ENCODE results near the gene ADAT1. TPM values are rescaled to one million over a fixed set of nuclear protein-coding genes. Genes with fewer than 3 reads are reported as not detected.

The ADAT1 gene
- total RNA-seq, 2 experiments from 2014 or later, result 50.7 to 56.0 TPM

DNA sequence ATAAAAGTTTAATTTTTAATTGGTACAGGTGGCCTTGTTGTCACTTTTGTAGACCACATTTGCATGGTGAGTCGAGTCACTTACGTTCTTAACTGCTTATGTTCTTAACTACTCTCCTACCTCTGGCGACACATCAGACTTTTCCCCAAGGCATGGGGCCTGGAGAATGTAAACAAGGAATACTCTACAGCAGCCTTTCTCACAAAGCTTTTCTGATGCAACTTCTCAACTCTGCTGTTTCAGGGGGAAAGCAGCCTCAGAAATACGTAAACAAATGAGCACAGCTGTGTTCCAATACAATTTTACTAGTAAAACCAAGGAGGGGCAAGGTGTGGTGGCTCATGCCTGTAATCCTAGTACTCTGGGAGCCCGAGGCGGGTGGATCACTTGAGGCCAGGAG is 17.5 kb upstream of the ADAT1 start:
- Mint-ChIP-seq H3K4me1 (peaks cover 37% of the 10 kb centered on the region), H3K27me3 (no peaks in the 10 kb centered on the region), H3K4me3 (no peak overlapping the region), H3K36me3 (ENCODE audit: low read depth) (peaks cover 83% of the 10 kb centered on the region), H3K9me3 (no peaks in the 10 kb centered on the region), H3K27ac (no peak overlapping the region)
- no peak for DNase-seq
- ChIA-PET CTCF (no interaction called here), POLR2A (interaction anchor here (1.2 to 2.9 kb wide), 2 partner anchors 13 to 18 kb away, joined by 5 to 11 read pairs; partner anchors contain the start of gene ADAT1)

GRCh38 chr16:75635036-75635435 is 12.0 kb upstream of the ADAT1 start:
- CTCF ChIA-PET, result no interaction called here
- Mint-ChIP-seq H3K36me3 (ENCODE audit: low read depth) (peaks cover 81% of the 10 kb centered on the region), H3K4me3 (no peak overlapping the region), H3K4me1 (peaks cover 11% of the 10 kb centered on the region), H3K27me3 (no peaks in the 10 kb centered on the region), H3K27ac (no peak overlapping the region), H3K9me3 (no peaks in the 10 kb centered on the region)
- POLR2A ChIA-PET, result interaction anchor here (3.9 to 4.7 kb wide), 2 partner anchors 12 to 13 kb away, joined by 21 to 27 read pairs; partner anchors contain the start of genes ADAT1, KARS1 and TERF2IP
- no peak for DNase-seq

DNA sequence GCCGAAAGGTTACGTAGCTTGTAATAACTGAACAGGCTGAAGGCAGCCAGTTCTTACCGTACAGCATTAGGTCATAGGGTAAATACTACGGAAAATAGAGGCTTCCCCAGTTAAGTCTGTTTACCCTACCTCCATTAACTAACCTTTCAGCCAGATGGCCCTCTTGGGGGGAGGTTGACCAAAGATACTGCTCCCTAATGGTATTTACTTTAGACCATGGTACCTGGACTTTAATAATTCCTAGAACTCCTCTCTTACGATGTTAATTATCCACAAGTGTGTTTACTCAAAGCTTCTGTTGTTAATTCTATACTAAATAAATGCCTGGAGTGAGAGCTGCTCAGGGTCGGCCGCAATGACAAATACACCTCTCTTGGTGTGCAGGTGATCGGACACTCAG is 9.8 kb upstream of the ADAT1 start:
- Mint-ChIP-seq H3K27me3 (no peaks in the 10 kb centered on the region), H3K4me3 (no peak overlapping the region), H3K36me3 (ENCODE audit: low read depth) (peaks cover 86% of the 10 kb centered on the region), H3K4me1 (peaks cover 27% of the 10 kb centered on the region), H3K27ac (no peak overlapping the region), H3K9me3 (no peaks in the 10 kb centered on the region)
- DNase-seq, result no peak
- CTCF ChIA-PET, result interaction anchor here (1.1 kb wide), 1 partner anchor 12 kb away, joined by 3 read pairs; no protein-coding TSS in a partner anchor
- POLR2A ChIA-PET, result interaction anchor here (1.4 to 7.5 kb wide), 4 partner anchors 9 to 15 kb away, joined by 3 to 46 read pairs (median 12); partner anchors contain the start of genes ADAT1, KARS1 and TERF2IP

- no peaks in the 10 kb centered on the region for H3K27me3 Mint-ChIP-seq
- H3K27ac Mint-ChIP-seq, result no peak overlapping the region
- H3K9me3 Mint-ChIP-seq, result no peaks in the 10 kb centered on the region
- peaks cover 44% of the 10 kb centered on the region for H3K4me1 Mint-ChIP-seq
- ChIA-PET POLR2A (interaction anchor here (0.6 to 7.5 kb wide), 2 partner anchors 18 to 235 kb away, joined by 3 to 46 read pairs; partner anchors contain the start of genes KARS1 and TERF2IP), CTCF (no interaction called here)
- DNase-seq, result no peak
- no peak overlapping the region for H3K4me3 Mint-ChIP-seq
- H3K36me3 Mint-ChIP-seq (ENCODE audit: low read depth), result peaks cover 86% of the 10 kb centered on the region
Measured at GRCh38 chr16:75630052-75630451, 7.0 kb upstream of the ADAT1 start.

- Mint-ChIP-seq H3K9me3 (no peaks in the 10 kb centered on the region), H3K4me1 (peaks cover 49% of the 10 kb centered on the region), H3K4me3 (no peak overlapping the region), H3K27me3 (no peaks in the 10 kb centered on the region), H3K27ac (peak overlapping the region; percentile 75), H3K36me3 (ENCODE audit: low read depth) (peaks cover 84% of the 10 kb centered on the region)
- DNase-seq, result no peak
- CTCF ChIA-PET, result no interaction called here
- POLR2A ChIA-PET, result interaction anchor here (7.5 kb wide), 1 partner anchor 19 kb away, joined by 46 read pairs; the partner anchor contains the start of genes KARS1 and TERF2IP
Measured at GRCh38 chr16:75629132-75629531, 6.1 kb upstream of the ADAT1 start.

DNA sequence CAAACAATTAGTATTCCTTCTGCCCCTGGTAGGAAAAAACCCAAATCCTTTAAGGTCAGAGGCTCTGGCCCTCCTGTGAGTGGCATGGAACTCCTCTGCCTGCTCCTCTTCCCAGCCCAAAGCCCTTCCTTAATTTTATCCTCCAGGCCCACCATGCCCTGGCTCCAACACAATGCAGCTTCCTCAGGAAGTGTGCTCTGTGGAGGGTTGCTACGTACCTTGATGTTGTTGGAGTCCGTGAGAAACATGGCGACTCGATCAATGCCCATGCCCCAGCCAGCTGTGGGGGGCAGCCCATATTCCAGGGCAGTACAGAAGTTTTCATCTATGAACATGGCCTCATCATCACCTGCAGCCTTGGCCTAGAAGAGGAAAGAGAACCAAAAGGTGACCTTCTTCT is 5.3 kb upstream of the ADAT1 start:
- DNase-seq, result no peak
- Mint-ChIP-seq H3K4me1 (peaks cover 52% of the 10 kb centered on the region), H3K27me3 (no peaks in the 10 kb centered on the region), H3K27ac (peak overlapping the region; percentile 86), H3K9me3 (no peaks in the 10 kb centered on the region), H3K36me3 (ENCODE audit: low read depth) (peaks cover 77% of the 10 kb centered on the region), H3K4me3 (no peak overlapping the region)
- CTCF ChIA-PET, result interaction anchor here (1.1 kb wide), 1 partner anchor 9 kb away, joined by 4 read pairs; no protein-coding TSS in a partner anchor
- POLR2A ChIA-PET, result interaction anchor here (0.8 to 7.5 kb wide), 4 partner anchors 11 to 20 kb away, joined by 3 to 46 read pairs (median 4); partner anchors contain the start of genes KARS1 and TERF2IP

GRCh38 chr16:75627851-75628250 is 4.8 kb upstream of the ADAT1 start:
- no peak for DNase-seq
- H3K9me3 Mint-ChIP-seq, result no peaks in the 10 kb centered on the region
- H3K36me3 Mint-ChIP-seq (ENCODE audit: low read depth), result peaks cover 73% of the 10 kb centered on the region
- H3K4me1 Mint-ChIP-seq, result peaks cover 53% of the 10 kb centered on the region
- no peaks in the 10 kb centered on the region for H3K27me3 Mint-ChIP-seq
- ChIA-PET POLR2A (interaction anchor here (0.8 to 7.5 kb wide), 4 partner anchors 11 to 20 kb away, joined by 3 to 46 read pairs (median 4); partner anchors contain the start of genes KARS1 and TERF2IP), CTCF (interaction anchor here (1.1 kb wide), 1 partner anchor 10 kb away, joined by 4 read pairs; no protein-coding TSS in a partner anchor)
- H3K4me3 Mint-ChIP-seq, result no peak overlapping the region
- peak overlapping the region; percentile 86 for H3K27ac Mint-ChIP-seq

DNA sequence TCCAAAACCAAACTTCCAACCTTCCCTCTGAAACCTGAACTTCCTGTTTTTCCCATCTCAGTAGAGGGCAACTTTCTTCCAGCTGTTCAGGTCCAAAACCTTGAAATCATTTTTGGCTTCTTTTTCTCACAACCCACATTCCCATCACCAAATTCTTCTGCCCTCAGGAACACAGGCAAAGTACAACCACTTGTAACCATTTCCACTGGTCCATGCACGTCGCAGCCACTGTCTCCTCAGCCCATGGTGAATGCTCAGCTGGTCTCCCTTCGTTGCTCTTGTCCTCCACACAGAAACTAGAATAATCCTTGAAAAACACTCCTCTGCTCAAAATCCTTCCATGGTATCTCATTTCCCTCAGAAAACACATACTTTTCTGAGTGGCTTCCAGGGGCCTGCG is 3.7 kb upstream of the ADAT1 start:
- Mint-ChIP-seq H3K36me3 (ENCODE audit: low read depth) (peaks cover 67% of the 10 kb centered on the region), H3K4me3 (no peak overlapping the region), H3K4me1 (peaks cover 60% of the 10 kb centered on the region), H3K9me3 (no peaks in the 10 kb centered on the region), H3K27ac (peak overlapping the region; percentile 86), H3K27me3 (no peaks in the 10 kb centered on the region)
- no peak for DNase-seq
- ChIA-PET POLR2A (interaction anchor here (1.2 to 2.1 kb wide), 2 partner anchors 16 to 21 kb away, joined by 4 to 19 read pairs; partner anchors contain the start of genes KARS1 and TERF2IP), CTCF (no interaction called here)

DNA sequence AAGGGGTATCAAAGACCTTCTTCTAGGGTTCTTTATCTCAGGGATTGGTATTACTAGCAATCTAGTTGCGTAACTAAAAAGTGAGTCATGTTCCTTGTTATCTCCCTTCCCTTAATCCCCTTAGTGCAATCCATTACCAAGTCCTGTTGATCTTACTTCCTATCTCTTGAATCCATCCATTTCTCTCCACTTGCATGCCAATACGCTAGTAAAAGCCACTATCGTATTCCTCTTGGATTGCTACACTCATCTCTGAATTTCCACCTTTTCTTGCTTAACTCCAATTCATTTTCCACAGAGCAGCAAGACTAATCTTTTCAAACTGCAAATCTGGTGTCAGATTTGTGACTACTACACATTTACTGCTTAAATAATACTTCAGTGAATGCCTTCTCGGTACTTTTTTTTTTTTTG is 1.8 kb upstream of the ADAT1 start:
- Mint-ChIP-seq H3K4me3 (no peak overlapping the region), H3K4me1 (peaks cover 77% of the 10 kb centered on the region)
- CTCF ChIA-PET, result no interaction called here

DNA sequence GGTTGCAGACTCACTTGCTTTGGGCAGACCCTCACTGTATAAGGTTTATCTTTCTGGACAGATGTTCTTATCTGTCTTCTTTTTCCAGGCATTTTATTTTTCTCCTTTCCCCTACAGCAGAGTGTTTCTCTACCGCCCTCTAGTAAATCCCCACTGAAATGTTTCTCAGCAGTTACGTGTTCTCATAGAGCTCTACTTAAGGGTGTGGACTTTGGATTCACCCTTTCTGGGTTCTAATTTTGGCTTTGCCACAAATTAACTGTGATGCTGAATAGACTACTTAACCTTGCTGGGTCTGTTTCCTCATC is 2.0 kb downstream of the ADAT1 start:
- H3K27me3 Mint-ChIP-seq, result no peaks in the 10 kb centered on the region

More for the DNA sequence above, 1.8 kb upstream of the ADAT1 start:
- no peak for DNase-seq
- H3K27me3 Mint-ChIP-seq, result no peaks in the 10 kb centered on the region
- no peak overlapping the region for H3K27ac Mint-ChIP-seq
- no peaks in the 10 kb centered on the region for H3K9me3 Mint-ChIP-seq
- H3K36me3 Mint-ChIP-seq (ENCODE audit: low read depth), result peaks cover 58% of the 10 kb centered on the region
- POLR2A ChIA-PET, result interaction anchor here (2.1 kb wide), 1 partner anchor 23 kb away, joined by 19 read pairs; the partner anchor contains the start of genes KARS1 and TERF2IP

GRCh38 chr16:75620326-75621169 is 2.5 kb downstream of the ADAT1 start:
- POLR2A ChIA-PET, result interaction anchor here (1.3 to 7.3 kb wide), 5 partner anchors 20 to 64 kb away, joined by 3 to 184 read pairs (median 20); partner anchors contain the start of genes GABARAPL2, KARS1, TERF2IP and TMEM231

More for the DNA sequence above, 2.0 kb downstream of the ADAT1 start:
- H3K9me3 Mint-ChIP-seq, result no peaks in the 10 kb centered on the region
- POLR2A ChIA-PET, result interaction anchor here (1.1 to 7.3 kb wide), 7 partner anchors 10 to 64 kb away, joined by 3 to 184 read pairs (median 20); partner anchors contain the start of genes GABARAPL2, KARS1, TERF2IP and TMEM231
- H3K4me3 Mint-ChIP-seq, result peak overlapping the region; percentile 18
- H3K36me3 Mint-ChIP-seq (ENCODE audit: low read depth), result peaks cover 45% of the 10 kb centered on the region
- peaks cover 67% of the 10 kb centered on the region for H3K4me1 Mint-ChIP-seq
- H3K27ac Mint-ChIP-seq, result peak overlapping the region; percentile 94
- CTCF ChIA-PET, result interaction anchor here (0.7 to 3.5 kb wide), 13 partner anchors 15 to 422 kb away, joined by 3 to 30 read pairs (median 4); partner anchors contain the start of genes GABARAPL2, KARS1, TERF2IP and TMEM170A
- no peak for DNase-seq

DNA sequence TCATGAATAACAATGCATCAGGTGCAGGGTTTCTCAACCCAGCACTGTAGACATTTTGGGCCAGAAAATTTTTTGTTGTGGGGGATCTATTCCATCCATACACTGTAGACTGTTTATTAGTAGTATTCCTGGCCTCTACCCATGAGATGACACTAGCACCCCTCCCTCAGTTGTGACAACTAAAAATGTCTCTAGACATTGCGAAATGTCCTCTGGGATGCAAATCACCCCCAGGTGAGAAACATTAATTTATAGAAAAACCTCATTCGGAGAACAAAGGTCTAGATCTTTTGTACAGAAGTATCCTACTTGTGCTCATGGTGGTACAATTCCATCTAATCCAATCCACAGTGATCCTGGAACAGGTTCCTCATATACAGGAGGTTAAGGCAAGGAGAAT is 4.3 kb downstream of the ADAT1 start:
- Mint-ChIP-seq H3K4me1 (peaks cover 66% of the 10 kb centered on the region), H3K27ac (no peak overlapping the region), H3K4me3 (no peak overlapping the region), H3K27me3 (no peaks in the 10 kb centered on the region), H3K36me3 (ENCODE audit: low read depth) (peaks cover 52% of the 10 kb centered on the region), H3K9me3 (no peaks in the 10 kb centered on the region)
- no peak for DNase-seq
- ChIA-PET CTCF (interaction anchor here (2.1 kb wide), 1 partner anchor 102 kb away, joined by 6 read pairs; no protein-coding TSS in a partner anchor), POLR2A (interaction anchor here (7.3 kb wide), 1 partner anchor 30 kb away, joined by 184 read pairs; the partner anchor contains the start of genes KARS1 and TERF2IP)

More at GRCh38 chr16:75620326-75621169, 2.5 kb downstream of the ADAT1 start:
- peak; percentile 47 for DNase-seq
- peaks cover 66% of the 10 kb centered on the region for H3K4me1 Mint-ChIP-seq
- H3K27ac Mint-ChIP-seq, result peak overlapping the region; percentile 94
- H3K27me3 Mint-ChIP-seq, result no peaks in the 10 kb centered on the region
- CTCF ChIA-PET, result interaction anchor here (1.1 to 3.5 kb wide), 9 partner anchors 14 to 421 kb away, joined by 3 to 30 read pairs (median 6); partner anchors contain the start of genes KARS1, TERF2IP and TMEM170A
- peak overlapping the region; percentile 22 for H3K4me3 Mint-ChIP-seq
- no peaks in the 10 kb centered on the region for H3K9me3 Mint-ChIP-seq
- peaks cover 45% of the 10 kb centered on the region for H3K36me3 Mint-ChIP-seq (ENCODE audit: low read depth)

Data from activated CD4-positive, alpha-beta memory T cell treated with anti-CD3 and anti-CD28 coated beads, Interleukin-2, amount 10 ng/mL, durations not matched to agents 7 days and 5 days (primary cell).